PC-9 (cell line): ENCODE measurements around the gene THYN1.

ENCODE experiments used
- EZH2 ChIP-seq: fragments of 200-600 bp; sonication (generic); IDR thresholded peaks from 2 replicates; pipeline ENCODE4 v1.8.0; 2017; ENCODE audit warnings: antibody characterized with exemption, low read depth
- TF ChIP-seq, protein P1 (sequence below): fragments of 200-600 bp; sonication (generic); conservative IDR thresholded peaks from 2 replicates; pipeline ENCODE4 v1.6.1; 2017; ENCODE audit warnings: mixed run types, antibody characterized with exemption, mild to moderate bottlenecking, moderate library complexity

DNA sequence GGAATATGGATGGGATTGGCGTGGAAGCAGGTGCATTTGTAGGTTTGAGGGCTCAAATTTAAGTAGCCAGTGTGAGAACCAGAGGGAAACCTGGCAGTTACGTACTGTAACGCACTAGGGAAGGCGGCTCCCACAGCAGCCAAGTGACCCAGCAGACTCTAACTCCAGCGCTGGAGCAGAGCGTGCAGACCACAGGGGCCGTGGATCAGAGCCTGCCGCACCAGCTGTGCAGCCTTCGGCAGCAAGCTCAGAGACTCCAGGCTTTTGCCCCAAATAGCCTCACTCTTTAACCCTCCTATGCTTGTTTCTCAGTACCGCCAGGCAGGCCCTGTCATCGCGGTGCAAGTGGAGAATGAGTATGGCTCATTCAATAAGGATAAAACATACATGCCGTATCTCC lies 35.3 kb upstream of the THYN1 start:
- TF ChIP-seq, protein P1, sequence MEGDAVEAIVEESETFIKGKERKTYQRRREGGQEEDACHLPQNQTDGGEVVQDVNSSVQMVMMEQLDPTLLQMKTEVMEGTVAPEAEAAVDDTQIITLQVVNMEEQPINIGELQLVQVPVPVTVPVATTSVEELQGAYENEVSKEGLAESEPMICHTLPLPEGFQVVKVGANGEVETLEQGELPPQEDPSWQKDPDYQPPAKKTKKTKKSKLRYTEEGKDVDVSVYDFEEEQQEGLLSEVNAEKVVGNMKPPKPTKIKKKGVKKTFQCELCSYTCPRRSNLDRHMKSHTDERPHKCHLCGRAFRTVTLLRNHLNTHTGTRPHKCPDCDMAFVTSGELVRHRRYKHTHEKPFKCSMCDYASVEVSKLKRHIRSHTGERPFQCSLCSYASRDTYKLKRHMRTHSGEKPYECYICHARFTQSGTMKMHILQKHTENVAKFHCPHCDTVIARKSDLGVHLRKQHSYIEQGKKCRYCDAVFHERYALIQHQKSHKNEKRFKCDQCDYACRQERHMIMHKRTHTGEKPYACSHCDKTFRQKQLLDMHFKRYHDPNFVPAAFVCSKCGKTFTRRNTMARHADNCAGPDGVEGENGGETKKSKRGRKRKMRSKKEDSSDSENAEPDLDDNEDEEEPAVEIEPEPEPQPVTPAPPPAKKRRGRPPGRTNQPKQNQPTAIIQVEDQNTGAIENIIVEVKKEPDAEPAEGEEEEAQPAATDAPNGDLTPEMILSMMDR = no peak
- no peak for TF ChIP-seq EZH2
